Measurements from ENCODE around the gene WDR83. TPM values are rescaled to one million over a fixed set of nuclear protein-coding genes. Genes with fewer than 3 reads are reported as not detected.
A peak's percentile ranks its signal among the peaks of the same experiment; 100 is the strongest.

Gene WDR83
- total RNA-seq, 6 experiments from 2014 or later: 8.6 to 13.3 (median 9.9) TPM

- no peak for DNase-seq
- Mint-ChIP-seq H3K27me3 (ENCODE audit: insufficient read depth) (no peaks in the 10 kb centered on the region), H3K4me3 (no peak overlapping the region), H3K4me1 (ENCODE audit: low read depth) (no peaks in the 10 kb centered on the region), H3K9me3 (no peaks in the 10 kb centered on the region), H3K27ac (no peak overlapping the region), H3K36me3 (ENCODE audit: low read depth) (peaks cover 23% of the 10 kb centered on the region)
- no peak for TF ChIP-seq CTCF (IDR thresholded peaks at IDR 0.05)
Measured at GRCh38 chr19:12656899-12657571, 9.6 kb upstream of the WDR83 start.

GRCh38 chr19:12657966-12658365, 8.6 kb upstream of the WDR83 start:
- 0 out of 2 replicates have a peak, but pooled peaks have one; percentile 10 for TF ChIP-seq CTCF (IDR thresholded peaks at IDR 0.05)
- Mint-ChIP-seq H3K4me3 (no peak overlapping the region), H3K27ac (no peak overlapping the region), H3K4me1 (ENCODE audit: low read depth) (no peaks in the 10 kb centered on the region), H3K9me3 (no peaks in the 10 kb centered on the region), H3K36me3 (ENCODE audit: low read depth) (peaks cover 23% of the 10 kb centered on the region), H3K27me3 (ENCODE audit: insufficient read depth) (no peaks in the 10 kb centered on the region)
- DNase-seq: no peak

GRCh38 chr19:12660980-12661379, 5.6 kb upstream of the WDR83 start:
- H3K27me3 Mint-ChIP-seq (ENCODE audit: insufficient read depth): no peaks in the 10 kb centered on the region
- H3K4me3 Mint-ChIP-seq: no peak overlapping the region
- H3K4me1 Mint-ChIP-seq (ENCODE audit: low read depth): peaks cover 5% of the 10 kb centered on the region
- no peak for TF ChIP-seq CTCF (IDR thresholded peaks at IDR 0.05)
- no peak for DNase-seq
- H3K36me3 Mint-ChIP-seq (ENCODE audit: low read depth): peaks cover 13% of the 10 kb centered on the region
- no peaks in the 10 kb centered on the region for H3K9me3 Mint-ChIP-seq
- H3K27ac Mint-ChIP-seq: no peak overlapping the region

- peaks cover 5% of the 10 kb centered on the region; the same call in 1 of the 2 replicates for H3K36me3 Mint-ChIP-seq (ENCODE audit: low read depth)
- no peak overlapping the region for H3K27ac Mint-ChIP-seq
- no peaks in the 10 kb centered on the region for H3K9me3 Mint-ChIP-seq
- peaks cover 4% of the 10 kb centered on the region; the same call in 1 of the 2 replicates for H3K27me3 Mint-ChIP-seq (ENCODE audit: insufficient read depth)
- peaks cover 30% of the 10 kb centered on the region for H3K4me1 Mint-ChIP-seq (ENCODE audit: low read depth)
- DNase-seq: no peak
- TF ChIP-seq CTCF (IDR thresholded peaks at IDR 0.05): no peak
- H3K4me3 Mint-ChIP-seq: no peak overlapping the region
Measured at GRCh38 chr19:12664406-12665280, 2.0 kb upstream of the WDR83 start.

- no peak for TF ChIP-seq CTCF (IDR thresholded peaks at IDR 0.05)
- DNase-seq: no peak
- H3K27ac Mint-ChIP-seq: no peak overlapping the region
- peaks cover 5% of the 10 kb centered on the region; the same call in 1 of the 2 replicates for H3K36me3 Mint-ChIP-seq (ENCODE audit: low read depth)
- H3K4me1 Mint-ChIP-seq (ENCODE audit: low read depth): peaks cover 32% of the 10 kb centered on the region
- no peaks in the 10 kb centered on the region for H3K9me3 Mint-ChIP-seq
- peaks cover 4% of the 10 kb centered on the region; the same call in 1 of the 2 replicates for H3K27me3 Mint-ChIP-seq (ENCODE audit: insufficient read depth)
- no peak overlapping the region for H3K4me3 Mint-ChIP-seq
Measured at GRCh38 chr19:12665281-12665573, 1.4 kb upstream of the WDR83 start.
